Measurements from ENCODE around the gene GTF2A2.
"Not testable (repeated sequence)": the region's sequence is repeated elsewhere in the genome, so short reads cannot be mapped to it uniquely, and the experiment has no call there.

GTF2A2 gene

GRCh38 chr15:59685737-59686297 is 28.5 kb upstream of the GTF2A2 start:
- peak overlapping the region; percentile 84 for H3K27ac Mint-ChIP-seq
- H3K4me3 Mint-ChIP-seq, result peak overlapping the region; percentile 70
- no peaks in the 10 kb centered on the region for H3K27me3 Mint-ChIP-seq
- H3K4me1 Mint-ChIP-seq, result peaks cover 51% of the 10 kb centered on the region
- peaks cover 7% of the 10 kb centered on the region for H3K36me3 Mint-ChIP-seq
- H3K9me3 Mint-ChIP-seq, result no peaks in the 10 kb centered on the region

GRCh38 chr15:59680870-59681269 is 23.6 kb upstream of the GTF2A2 start:
- Mint-ChIP-seq H3K4me1 (peaks cover 42% of the 10 kb centered on the region), H3K4me3 (no peak overlapping the region), H3K27ac (no peak overlapping the region), H3K36me3 (peaks cover 6% of the 10 kb centered on the region), H3K9me3 (no peaks in the 10 kb centered on the region), H3K27me3 (no peaks in the 10 kb centered on the region)

GRCh38 chr15:59680346-59680745 is 23.0 kb upstream of the GTF2A2 start:
- Mint-ChIP-seq H3K4me3 (no peak overlapping the region), H3K4me1 (peaks cover 37% of the 10 kb centered on the region), H3K36me3 (peaks cover 6% of the 10 kb centered on the region), H3K27ac (no peak overlapping the region), H3K9me3 (no peaks in the 10 kb centered on the region), H3K27me3 (no peaks in the 10 kb centered on the region)

- H3K4me3 Mint-ChIP-seq, result no peak overlapping the region
- H3K9me3 Mint-ChIP-seq, result no peaks in the 10 kb centered on the region
- peaks cover 25% of the 10 kb centered on the region for H3K4me1 Mint-ChIP-seq
- H3K27me3 Mint-ChIP-seq, result no peaks in the 10 kb centered on the region
- peaks cover 6% of the 10 kb centered on the region for H3K36me3 Mint-ChIP-seq
- H3K27ac Mint-ChIP-seq, result no peak overlapping the region
These were observed 21.3 kb upstream of the GTF2A2 start for GRCh38 chr15:59678620-59679019.

- no peaks in the 10 kb centered on the region for H3K27me3 Mint-ChIP-seq
- H3K36me3 Mint-ChIP-seq, result peaks cover 5% of the 10 kb centered on the region
- H3K4me1 Mint-ChIP-seq, result peaks cover 21% of the 10 kb centered on the region
- H3K9me3 Mint-ChIP-seq, result no peaks in the 10 kb centered on the region
- H3K27ac Mint-ChIP-seq, result no peak overlapping the region
- H3K4me3 Mint-ChIP-seq, result no peak overlapping the region
These were observed 20.9 kb upstream of the GTF2A2 start for GRCh38 chr15:59678172-59678571.

GRCh38 chr15:59676565-59676964 is 19.2 kb upstream of the GTF2A2 start:
- peaks cover 6% of the 10 kb centered on the region for H3K36me3 Mint-ChIP-seq
- no peak overlapping the region for H3K4me3 Mint-ChIP-seq
- no peak overlapping the region for H3K27ac Mint-ChIP-seq
- peaks cover 17% of the 10 kb centered on the region for H3K4me1 Mint-ChIP-seq
- no peaks in the 10 kb centered on the region for H3K27me3 Mint-ChIP-seq
- H3K9me3 Mint-ChIP-seq, result no peaks in the 10 kb centered on the region

GRCh38 chr15:59674361-59674877 is 17.1 kb upstream of the GTF2A2 start:
- H3K4me3 Mint-ChIP-seq, result no peak overlapping the region
- no peak overlapping the region for H3K27ac Mint-ChIP-seq
- H3K36me3 Mint-ChIP-seq, result peaks cover 5% of the 10 kb centered on the region
- no peaks in the 10 kb centered on the region for H3K9me3 Mint-ChIP-seq
- H3K27me3 Mint-ChIP-seq, result no peaks in the 10 kb centered on the region
- H3K4me1 Mint-ChIP-seq, result peaks cover 14% of the 10 kb centered on the region

- Mint-ChIP-seq H3K4me3 (no peak overlapping the region), H3K27ac (no peak overlapping the region), H3K9me3 (no peaks in the 10 kb centered on the region), H3K4me1 (peaks cover 3% of the 10 kb centered on the region), H3K36me3 (peaks cover 8% of the 10 kb centered on the region), H3K27me3 (no peaks in the 10 kb centered on the region)
These were observed 11.2 kb upstream of the GTF2A2 start for GRCh38 chr15:59668556-59668955.

- H3K9me3 Mint-ChIP-seq, result no peaks in the 10 kb centered on the region
- peaks cover 8% of the 10 kb centered on the region for H3K4me1 Mint-ChIP-seq
- no peaks in the 10 kb centered on the region for H3K27me3 Mint-ChIP-seq
- H3K36me3 Mint-ChIP-seq, result peaks cover 9% of the 10 kb centered on the region
- H3K4me3 Mint-ChIP-seq, result no peak overlapping the region
- H3K27ac Mint-ChIP-seq, result no peak overlapping the region
These were observed 4.9 kb upstream of the GTF2A2 start for GRCh38 chr15:59662260-59662659.

GRCh38 chr15:59659366-59659765 is 2.1 kb upstream of the GTF2A2 start:
- peaks cover 7% of the 10 kb centered on the region for H3K36me3 Mint-ChIP-seq
- H3K9me3 Mint-ChIP-seq, result no peaks in the 10 kb centered on the region
- H3K27ac Mint-ChIP-seq, result no peak overlapping the region
- H3K4me3 Mint-ChIP-seq, result no peak overlapping the region
- H3K4me1 Mint-ChIP-seq, result peaks cover 5% of the 10 kb centered on the region
- no peaks in the 10 kb centered on the region for H3K27me3 Mint-ChIP-seq

GRCh38 chr15:59657635-59658125 is 365 bp upstream of the GTF2A2 start:
- peaks cover 9% of the 10 kb centered on the region for H3K4me1 Mint-ChIP-seq
- H3K4me3 Mint-ChIP-seq, result no peak overlapping the region
- no peaks in the 10 kb centered on the region for H3K9me3 Mint-ChIP-seq
- H3K27ac Mint-ChIP-seq, result peak overlapping the region; percentile 75
- H3K27me3 Mint-ChIP-seq, result no peaks in the 10 kb centered on the region
- peaks cover 11% of the 10 kb centered on the region for H3K36me3 Mint-ChIP-seq

- Mint-ChIP-seq H3K9me3 (no peaks in the 10 kb centered on the region), H3K27me3 (no peaks in the 10 kb centered on the region), H3K27ac (no peak overlapping the region), H3K4me1 (peaks cover 26% of the 10 kb centered on the region), H3K36me3 (peaks cover 14% of the 10 kb centered on the region), H3K4me3 (no peak overlapping the region)
These were observed 3.3 kb downstream of the GTF2A2 start for GRCh38 chr15:59654046-59654445.

GRCh38 chr15:59649603-59650002 is 7.7 kb downstream of the GTF2A2 start:
- H3K36me3 Mint-ChIP-seq, result peaks cover 20% of the 10 kb centered on the region

GRCh38 chr15:59647085-59647484 is 10.2 kb downstream of the GTF2A2 start:
- H3K27me3 Mint-ChIP-seq, result no peaks in the 10 kb centered on the region
- H3K9me3 Mint-ChIP-seq, result no peaks in the 10 kb centered on the region
- H3K4me3 Mint-ChIP-seq, result no peak overlapping the region
- H3K4me1 Mint-ChIP-seq, result peaks cover 24% of the 10 kb centered on the region
- H3K36me3 Mint-ChIP-seq, result peaks cover 12% of the 10 kb centered on the region
- no peak overlapping the region for H3K27ac Mint-ChIP-seq

More at GRCh38 chr15:59649603-59650002, 7.7 kb downstream of the GTF2A2 start:
- Mint-ChIP-seq H3K27me3 (no peaks in the 10 kb centered on the region), H3K4me1 (peaks cover 28% of the 10 kb centered on the region), H3K9me3 (no peaks in the 10 kb centered on the region), H3K27ac (no peak overlapping the region), H3K4me3 (no peak overlapping the region)

- H3K4me3 Mint-ChIP-seq, result no peak overlapping the region
- H3K27me3 Mint-ChIP-seq, result no peaks in the 10 kb centered on the region
- no peaks in the 10 kb centered on the region for H3K9me3 Mint-ChIP-seq
- peaks cover 12% of the 10 kb centered on the region for H3K36me3 Mint-ChIP-seq
- peaks cover 24% of the 10 kb centered on the region for H3K4me1 Mint-ChIP-seq
- no peak overlapping the region for H3K27ac Mint-ChIP-seq
These were observed 11.0 kb downstream of the GTF2A2 start for GRCh38 chr15:59646277-59646676.

GRCh38 chr15:59645812-59646211 is 11.5 kb downstream of the GTF2A2 start:
- H3K27ac Mint-ChIP-seq, H3K4me3 Mint-ChIP-seq, H3K27me3 Mint-ChIP-seq, H3K9me3 Mint-ChIP-seq: not testable (repeated sequence)
- H3K4me1 Mint-ChIP-seq, result peaks cover 22% of the 10 kb centered on the region
- peaks cover 11% of the 10 kb centered on the region for H3K36me3 Mint-ChIP-seq

- Mint-ChIP-seq H3K27me3 (no peaks in the 10 kb centered on the region), H3K27ac (peak overlapping the region; percentile 30), H3K4me3 (no peak overlapping the region), H3K9me3 (no peaks in the 10 kb centered on the region), H3K4me1 (peaks cover 14% of the 10 kb centered on the region), H3K36me3 (peaks cover 8% of the 10 kb centered on the region)
These were observed 12.6 kb downstream of the GTF2A2 start for GRCh38 chr15:59644756-59645155.

Measured in activated naive CD4-positive, alpha-beta T cell treated with anti-CD3 and anti-CD28 coated beads, Interleukin-2, amount 50 U/mL, for 24 hours (primary cell).